GM18519 (cell line): ENCODE data around the gene THTPA.
"Not testable (repeated sequence)": the region's sequence is repeated elsewhere in the genome, so short reads cannot be mapped to it uniquely, and the experiment has no call there.

Source experiments
- ATAC-seq: cut with Tn5 transposase; IDR thresholded peaks from one replicate; pipeline ENCODE4 v1.9.1; 2021; ENCODE audit warnings: mild to moderate bottlenecking, moderate library complexity; ENCODE audit not compliant: unreplicated experiment, low FRiP score

Gene THTPA

DNA sequence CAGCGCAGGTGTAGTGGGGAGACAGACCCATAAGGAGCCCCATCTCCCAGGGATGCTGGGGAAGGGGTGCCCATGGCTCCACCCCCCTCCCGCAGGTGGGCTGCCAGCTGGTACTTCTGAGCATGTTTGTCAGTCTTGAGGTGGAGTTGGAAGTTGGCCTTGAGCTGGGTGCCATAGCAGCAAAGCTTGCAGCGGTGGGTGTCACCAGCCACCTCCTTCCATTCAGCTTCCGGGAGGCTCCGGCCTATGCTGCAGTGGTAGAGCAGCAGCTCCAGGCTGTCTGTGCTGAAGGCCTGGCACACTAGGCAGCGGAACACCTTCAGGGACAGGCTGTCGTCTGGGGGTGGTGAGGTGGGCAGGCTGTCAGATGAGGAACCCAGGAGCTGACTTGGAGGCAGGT is 23.4 kb upstream of the THTPA start:
- no peak for ATAC-seq

DNA sequence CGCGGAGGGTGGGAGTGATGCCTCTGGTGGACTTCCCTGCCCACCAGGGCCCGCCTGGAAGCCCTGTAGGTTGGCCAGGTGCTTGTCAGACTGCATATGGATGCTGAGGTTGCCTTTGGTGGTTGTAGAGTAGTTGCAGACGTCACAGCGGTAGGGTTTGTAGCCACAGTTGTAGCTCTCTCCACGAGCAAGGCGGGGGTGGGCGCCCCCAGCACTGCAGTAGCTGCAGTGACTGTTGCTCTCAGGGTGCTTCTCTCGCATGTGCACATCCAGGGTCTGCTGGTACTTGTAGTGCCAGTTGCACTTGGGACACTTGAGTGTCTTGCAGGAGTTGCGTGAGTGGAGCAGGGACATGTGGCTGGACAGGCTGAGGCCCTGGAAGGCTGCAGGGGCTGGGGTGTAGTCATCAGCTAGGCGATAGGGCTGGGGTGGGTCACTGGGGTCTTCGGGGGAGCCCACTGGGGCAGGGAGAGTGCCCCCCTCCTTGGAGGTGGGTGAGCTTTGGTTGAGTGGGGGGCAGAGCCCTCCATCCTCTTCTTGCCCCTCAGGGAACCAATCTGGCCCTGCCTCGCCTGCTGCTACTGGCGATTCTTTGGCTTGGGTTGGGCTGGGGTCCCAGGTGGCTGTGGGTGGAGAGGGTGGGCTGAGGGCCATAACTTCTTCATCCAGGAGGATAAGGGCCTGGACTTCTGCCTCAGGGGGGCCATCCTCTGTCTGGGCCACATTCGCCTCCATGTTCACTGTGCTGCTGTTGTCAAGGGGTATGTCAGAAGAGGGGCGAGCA is 22.2 kb upstream of the THTPA start:
- no peak for ATAC-seq

DNA sequence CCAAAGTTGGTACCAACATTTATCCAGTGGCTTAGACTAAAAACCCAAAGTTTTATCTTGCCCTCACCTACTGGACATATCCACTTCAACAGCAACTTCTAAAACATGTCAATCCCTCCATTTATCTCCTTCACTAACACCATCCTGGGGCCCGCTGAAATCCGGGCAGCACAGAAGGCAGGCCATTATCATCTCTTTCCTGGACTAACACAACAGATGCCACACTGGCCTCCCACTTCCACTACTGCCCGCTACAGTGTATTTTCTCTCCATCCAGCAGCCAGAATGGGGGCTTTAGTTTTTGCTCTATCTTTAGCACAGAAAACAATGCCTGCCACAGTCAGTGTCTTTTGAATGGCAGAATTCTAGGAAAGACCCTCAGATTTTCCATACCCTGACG is 20.1 kb upstream of the THTPA start:
- no peak for ATAC-seq

DNA sequence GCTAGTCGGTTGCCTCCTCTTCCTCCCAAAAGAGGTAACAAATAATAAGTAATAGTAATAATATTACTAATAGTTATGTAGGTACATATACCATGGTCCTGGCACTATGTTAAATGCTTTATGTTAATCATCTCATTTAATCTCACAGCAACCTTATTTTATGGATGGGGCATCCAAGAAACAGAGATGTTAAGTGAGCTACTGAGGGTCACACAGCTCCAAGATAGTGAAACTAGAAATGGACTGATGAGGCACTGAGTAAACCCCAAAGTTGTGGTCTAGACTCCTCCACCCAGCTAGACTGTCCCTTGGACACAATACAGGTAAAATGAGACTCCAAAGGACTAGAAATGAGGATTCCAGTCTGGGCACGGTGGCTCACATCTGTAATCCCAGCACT is 19.6 kb upstream of the THTPA start:
- ATAC-seq, result no peak

DNA sequence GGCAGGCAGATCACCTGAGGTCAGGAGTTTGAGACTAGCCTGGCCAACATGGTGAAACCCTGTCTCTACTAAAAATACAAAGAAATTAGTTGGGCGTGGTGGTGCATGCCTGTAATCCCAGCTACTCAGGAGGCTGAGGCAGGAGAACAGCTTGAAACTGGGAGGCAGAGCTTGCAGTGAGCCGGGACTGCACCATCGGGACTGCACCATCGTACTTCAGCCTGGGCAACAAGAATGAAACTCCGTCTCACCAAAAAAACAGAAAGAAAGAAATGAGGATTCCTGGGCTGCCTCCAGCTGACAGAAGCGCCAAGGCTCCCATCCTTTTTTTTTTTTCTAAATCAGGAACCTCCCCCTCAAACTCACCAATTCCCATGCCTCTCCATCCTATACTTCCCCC is 19.2 kb upstream of the THTPA start:
- not testable (repeated sequence) for ATAC-seq

DNA sequence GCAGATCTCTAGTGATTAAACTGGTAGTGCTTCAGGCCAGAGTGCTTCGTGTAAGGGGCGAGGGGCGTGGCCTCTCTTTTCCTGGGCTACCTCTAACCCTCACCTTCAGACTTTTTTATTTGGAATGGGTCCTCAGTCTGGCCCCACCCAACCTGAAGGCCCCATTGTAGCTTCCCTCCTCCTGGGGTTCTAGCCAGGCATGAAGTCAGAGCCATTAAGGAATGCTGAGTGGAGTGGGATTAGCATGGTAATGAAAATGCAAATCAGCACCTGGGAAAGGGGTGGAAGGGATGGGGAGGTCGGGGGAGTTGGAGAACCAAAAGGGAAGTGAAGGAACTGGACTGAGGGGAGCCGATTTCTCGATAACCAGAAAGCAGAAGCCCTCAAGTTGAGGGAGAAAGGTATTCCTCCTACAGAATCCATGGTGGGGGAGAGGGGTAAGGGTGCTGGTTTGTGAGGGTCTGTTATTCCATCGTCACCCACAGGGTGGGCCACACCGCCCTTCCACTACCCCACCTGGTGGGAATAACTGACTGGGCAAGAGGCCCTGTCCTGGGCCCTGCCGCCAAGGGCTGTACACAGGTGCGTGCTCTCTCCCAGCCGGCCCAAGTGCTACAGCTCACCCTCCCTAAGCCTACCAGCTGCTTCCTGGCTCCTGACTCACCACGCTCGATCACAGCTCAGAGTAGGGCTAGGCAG is 18.6 kb upstream of the THTPA start:
- no peak for ATAC-seq

DNA sequence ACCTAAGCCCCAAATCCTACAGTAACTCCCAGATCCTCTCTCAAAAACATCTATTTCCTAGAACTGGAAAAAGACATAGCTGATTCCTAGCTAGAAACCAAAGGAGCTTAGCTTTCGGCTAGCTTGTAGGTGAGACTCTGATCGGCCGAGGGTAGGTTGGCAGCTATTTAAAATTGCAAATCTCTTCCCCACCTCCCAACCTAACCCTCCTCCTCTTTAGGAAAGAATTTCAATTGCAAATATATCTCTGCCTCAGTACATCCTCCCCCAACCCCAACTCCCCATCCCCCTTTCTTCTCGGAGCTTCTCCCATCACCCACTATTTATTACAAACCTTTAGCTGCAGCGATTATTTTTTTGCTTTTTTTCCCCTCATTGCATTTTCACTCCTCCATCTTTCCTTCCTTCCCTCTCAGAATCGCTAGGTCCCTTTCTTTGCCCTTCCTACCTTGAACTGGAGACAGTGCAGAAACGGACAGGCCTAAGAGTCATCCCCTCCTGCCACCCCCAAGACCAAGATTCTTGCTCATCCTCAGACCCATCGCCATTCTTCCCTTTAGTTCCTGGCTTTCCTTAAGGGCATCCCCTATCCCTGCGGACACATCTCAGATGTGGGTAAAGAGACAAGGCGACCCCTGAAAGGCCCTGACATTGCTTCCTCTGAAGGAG is 17.9 kb upstream of the THTPA start:
- no peak for ATAC-seq

DNA sequence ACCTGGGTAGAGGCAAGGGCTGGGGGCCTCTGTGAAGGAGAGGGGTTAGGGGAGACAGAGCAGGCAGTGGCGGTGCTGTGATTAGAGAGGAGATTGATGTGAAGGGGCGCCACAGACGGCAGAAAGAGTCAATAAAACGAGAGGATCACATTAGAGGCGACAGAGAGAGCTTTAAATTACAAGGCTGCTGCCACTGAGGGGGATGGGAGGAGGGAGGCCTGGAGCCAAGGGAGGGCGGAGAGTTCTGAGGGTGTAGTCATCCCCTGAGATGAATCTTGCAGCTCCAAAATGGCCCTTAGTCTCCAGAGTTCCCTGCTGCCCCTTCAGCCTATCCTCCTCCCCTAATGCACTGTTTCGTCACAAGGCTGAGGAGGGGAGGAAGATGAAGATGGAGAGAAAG is 17.3 kb upstream of the THTPA start:
- ATAC-seq, result no peak

DNA sequence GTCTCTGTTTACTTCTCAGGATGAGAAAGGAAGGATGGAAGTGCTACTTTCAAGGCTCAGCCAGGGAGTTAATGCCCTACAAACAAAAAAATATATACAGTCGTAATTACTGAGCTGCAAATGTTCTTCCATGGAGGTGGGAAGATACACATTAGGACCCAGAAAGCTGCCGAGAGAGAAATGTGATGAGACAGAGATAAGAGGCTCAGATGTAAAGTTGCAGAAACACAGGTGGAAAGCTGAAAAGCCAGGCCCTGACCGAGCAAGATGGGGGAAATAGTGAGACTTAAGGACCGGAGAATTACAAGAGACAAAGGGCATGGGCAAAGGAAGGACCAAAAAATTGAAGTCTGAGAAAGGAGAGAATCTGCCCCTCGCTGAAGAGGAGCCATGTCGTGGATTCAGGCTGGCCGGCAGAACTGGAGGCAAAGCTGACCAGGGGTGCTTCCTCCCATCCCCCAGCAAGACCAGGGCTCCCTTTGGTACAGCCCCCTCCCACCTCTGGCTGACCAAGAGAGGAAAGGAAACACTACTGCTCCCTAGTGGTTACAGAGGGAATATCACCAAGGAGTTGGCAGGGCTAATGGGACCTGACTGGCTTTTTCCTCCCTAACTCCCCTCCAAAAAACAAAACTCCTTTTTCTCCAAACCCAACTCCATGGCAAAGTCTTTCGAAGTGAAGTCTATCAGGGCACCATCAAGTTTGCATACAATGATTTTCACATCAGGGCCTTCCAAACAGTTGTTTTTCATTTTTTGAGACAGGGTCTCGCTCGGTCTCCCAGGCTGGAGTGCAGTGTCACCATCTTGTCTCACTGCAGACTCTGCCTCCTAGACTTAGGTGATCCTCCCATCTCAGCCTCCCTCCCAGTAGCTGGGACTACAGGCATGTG is 16.6 kb upstream of the THTPA start:
- no peak for ATAC-seq

DNA sequence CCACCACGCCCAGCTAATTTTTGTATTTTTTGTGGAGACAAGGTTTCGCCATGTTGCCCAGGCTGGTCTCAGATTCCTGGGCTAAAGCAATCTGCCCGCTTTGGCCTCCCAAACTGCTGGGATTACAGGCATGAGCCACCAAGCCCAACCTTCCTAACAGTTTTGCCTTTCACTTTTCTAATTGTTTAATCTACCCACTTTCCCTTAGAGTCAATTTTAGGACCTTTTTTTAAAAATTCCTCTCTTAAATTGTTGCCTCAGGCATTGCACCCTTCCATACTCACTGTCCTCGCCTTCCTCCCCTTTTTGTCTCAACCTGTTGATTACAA is 16.0 kb upstream of the THTPA start:
- ATAC-seq, result no peak

DNA sequence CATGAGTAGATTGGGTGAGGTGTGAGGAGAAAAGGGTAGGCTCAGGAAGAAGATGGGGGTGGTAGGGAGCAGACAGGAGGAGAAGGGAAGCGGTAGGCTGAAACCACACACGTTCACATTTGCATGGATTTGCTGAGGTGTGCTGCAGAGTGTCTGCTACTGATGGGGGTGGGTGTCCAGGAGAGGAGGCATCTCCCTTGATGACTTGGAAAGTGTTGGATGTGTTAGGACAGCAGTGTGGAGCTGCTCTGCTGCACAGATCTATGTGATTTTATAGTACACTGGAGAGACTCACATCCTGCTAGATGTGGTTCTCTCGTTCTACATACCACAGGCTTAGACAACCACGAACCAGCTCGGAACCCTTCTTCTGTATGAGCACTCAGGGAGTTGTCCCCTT is 13.8 kb upstream of the THTPA start:
- ATAC-seq, result no peak

DNA sequence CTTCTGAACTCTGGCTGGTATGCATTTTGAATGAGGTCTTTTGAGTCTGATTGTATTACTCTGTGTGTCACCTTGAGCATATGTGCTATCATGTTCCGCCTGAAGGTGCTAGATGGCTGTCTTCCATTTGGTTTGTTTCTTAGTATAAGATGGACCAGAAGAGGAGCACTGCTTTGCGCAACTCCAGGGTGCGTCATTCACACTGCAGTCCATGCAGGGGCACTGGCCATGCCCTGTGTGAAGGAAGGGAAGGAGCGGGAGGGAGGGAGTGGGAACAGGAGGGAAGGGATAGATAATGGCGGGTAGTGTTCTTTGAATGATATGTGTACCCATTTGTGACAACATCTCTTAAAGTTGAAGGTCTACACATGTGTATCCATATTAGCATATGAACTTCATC is 12.7 kb upstream of the THTPA start:
- ATAC-seq, result no peak

DNA sequence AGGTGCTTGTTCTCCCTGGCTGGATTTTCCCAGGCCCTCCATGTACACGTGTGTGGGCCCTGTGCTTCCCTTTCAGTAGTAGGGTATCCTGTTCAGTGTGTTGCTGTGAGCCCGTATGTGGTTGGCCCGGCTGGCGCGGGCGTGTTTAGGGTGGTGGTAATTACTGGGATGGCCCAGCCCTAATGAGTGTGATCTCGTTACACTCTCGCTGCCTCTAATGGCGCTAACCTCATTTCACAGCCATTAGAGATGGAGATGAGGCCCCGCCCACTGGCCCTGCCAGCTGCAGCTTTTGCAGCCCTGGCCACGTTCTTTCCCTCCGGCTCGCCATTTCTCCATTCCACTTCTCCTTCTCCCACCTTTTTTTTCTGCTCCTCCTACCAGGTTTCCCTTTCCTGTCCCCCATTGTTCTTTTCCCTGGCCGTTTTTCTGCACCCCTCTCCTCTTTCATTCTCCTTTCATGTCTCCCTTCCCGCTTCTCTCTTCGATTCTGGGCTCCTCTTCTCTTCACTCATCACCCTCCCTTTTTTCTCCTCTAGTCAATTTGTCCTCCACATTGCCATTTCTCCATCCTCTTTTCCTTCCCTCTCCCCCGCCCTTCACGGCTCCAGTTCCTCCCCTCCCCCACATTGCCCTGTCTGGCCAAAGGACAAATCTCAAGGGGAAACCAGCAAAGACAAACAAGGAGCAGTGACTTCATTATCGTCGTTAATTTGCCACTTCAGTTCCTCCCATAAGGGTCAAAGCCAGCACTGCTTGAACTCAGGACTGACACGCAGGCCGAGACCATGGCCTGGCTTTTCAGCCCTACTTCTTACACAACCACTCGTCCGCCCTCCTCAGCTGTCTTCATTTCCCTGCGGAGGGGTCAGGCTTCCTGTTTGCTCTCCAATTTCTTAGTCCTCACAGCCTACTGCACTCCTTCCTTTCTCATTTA is 11.3 kb upstream of the THTPA start:
- no peak for ATAC-seq

DNA sequence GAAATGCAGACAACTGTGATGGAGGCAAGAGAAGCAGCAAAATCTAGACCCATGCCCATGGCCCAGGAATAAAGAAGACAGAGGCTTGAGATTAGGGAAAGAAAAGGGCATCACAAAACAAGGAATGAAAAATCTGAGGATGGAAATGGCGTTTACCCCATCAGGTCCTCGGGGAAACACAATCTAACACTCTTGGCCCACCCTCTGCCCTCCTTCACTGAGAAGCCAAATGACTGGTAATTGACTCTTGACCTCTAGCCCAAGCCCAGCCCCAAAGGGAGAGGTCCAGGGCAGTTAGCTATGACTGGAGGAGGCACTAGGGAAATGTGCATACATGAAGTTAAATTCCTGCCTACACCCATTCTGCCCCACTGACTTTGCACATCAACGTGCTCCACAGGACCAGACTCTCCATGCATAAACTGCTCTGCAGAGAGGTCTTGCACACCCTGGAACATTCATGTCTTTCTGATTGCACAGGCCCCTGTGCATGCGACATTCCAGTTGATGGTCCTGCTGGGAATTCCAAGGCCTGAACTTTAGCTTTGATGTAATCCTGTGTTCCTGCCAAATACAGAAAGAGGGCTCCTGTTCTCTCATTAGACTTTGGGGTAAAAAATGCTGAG is 10.2 kb upstream of the THTPA start:
- no peak for ATAC-seq

DNA sequence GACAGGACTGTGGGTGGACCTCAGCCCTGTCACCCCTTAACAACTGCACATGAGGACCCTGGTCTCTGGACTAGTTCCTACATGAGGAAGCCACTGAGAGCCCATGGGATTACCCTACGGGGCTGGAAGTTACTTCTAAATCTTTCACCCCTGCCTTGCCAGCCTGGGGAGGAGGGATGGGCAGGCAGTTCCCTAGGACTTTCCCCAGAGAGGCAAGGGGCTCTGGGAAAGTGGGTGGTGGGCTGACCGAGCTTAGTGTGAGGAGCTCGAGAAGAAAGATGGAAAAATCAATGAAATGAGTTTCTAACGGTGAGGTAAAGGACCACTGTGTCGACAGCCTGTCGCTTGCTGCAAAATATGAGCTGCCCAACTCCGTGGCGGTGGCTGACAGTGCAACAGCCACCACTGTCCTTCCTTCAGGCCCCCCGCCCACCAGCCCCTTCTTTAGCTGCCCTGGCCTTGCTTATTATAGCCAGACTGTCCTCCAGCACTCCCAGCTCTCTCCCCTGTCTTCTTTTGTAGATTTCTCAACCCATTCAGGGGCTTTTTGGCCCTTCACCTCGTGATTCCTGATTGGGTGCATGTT is 9.5 kb upstream of the THTPA start:
- ATAC-seq, result no peak

DNA sequence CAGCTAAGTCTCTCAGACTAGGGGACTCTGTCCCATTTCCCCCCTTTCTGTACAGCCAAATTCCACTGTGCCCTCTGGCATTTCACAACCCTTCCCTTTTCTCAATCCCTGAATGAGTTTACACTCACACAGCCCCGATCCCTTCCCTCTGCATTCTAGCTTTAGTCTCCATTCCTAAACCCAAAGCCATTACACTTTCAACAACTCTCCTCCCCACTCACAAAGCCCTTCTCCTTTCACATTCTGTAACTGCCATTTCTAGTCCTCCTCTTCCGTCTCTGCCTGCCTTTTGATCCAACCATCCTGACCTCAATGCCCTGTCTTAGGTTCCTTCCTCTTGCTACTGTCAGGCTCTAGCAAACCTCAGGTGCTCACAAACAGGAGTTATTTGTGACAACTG is 8.1 kb upstream of the THTPA start:
- no peak for ATAC-seq

DNA sequence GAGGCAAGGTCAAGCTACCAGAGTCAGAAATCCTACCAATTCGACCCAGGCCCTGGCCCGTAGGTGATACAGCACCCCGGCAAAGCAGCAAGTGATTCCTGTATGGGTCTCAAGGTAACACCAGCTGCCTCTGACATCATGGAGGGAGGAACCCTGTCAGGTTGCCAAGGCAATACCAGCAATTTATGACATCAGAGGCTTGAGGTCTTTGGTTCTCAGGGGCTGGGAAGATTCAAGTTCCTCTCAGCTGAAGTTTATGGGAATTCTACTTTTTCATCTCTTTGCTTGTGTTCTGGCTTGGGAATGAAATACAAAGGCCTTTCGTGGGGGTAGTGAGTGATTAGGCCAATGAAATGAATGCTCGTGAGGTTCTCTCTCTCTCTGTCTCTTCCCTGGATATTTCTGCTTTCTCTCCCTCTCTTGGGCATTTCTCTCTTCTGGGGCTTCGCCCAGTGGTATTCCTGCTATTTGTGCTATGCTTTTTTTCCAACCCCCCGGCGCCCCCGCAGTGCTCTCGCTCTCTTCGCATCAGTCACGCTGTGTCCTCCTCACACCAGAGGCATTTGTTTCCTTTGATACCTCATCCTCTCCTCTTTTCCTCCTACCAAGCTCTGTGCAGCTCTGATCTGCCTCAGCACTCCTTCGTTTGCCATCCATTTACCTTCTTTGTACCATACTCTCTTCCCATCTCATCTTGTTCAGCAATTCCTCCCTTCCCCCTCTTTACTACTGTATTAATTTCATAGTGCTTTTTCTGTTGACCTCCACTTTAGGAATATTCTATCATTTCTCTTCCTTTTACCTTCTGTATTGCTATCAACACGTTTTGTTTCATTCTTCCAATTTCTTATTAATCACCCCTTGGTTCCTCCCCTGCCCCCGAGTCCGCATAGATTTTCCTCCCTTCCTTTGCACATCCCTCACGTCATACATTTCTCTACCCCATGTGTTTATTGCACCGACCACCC is 7.4 kb upstream of the THTPA start:
- ATAC-seq, result no peak
